DND-41 (cell line): ENCODE results near the gene FBRSL1.

Experiments
- ATAC-seq: fragments of 200-7000 bp; cut with Tn5 transposase; 3 replicates; pipeline ENCODE4 v1.9.1; 2021; ENCODE audit warnings: low read depth; ENCODE audit not compliant: insufficient read depth
- DNase-seq: peaks from one replicate; pipeline ENCODE4 v3.0.0-alpha.2; 2020
- H2AFZ ChIP-seq: 2 replicates; pipeline ENCODE4 v1.6.0; 2012; ENCODE audit warnings: low read depth, low read length
- H3K27ac ChIP-seq: 2 replicates; pipeline ENCODE4 v1.5.1; 2012; ENCODE audit warnings: low read length, inconsistent platforms
- H3K27me3 ChIP-seq: fragments of 200-600 bp; sonication (generic); 2 replicates; pipeline ENCODE4 v1.6.0; 2012; ENCODE audit warnings: low read length, mild to moderate bottlenecking, inconsistent platforms; ENCODE audit not compliant: insufficient read depth, poor library complexity
- H3K36me3 ChIP-seq: 2 replicates; pipeline ENCODE4 v1.5.1; 2012; ENCODE audit warnings: low read length, inconsistent platforms; ENCODE audit not compliant: insufficient read depth
- H3K4me1 ChIP-seq: 2 replicates; pipeline ENCODE4 v1.5.1; 2012; ENCODE audit warnings: mild to moderate bottlenecking, low read length; ENCODE audit not compliant: insufficient read depth
- H3K4me2 ChIP-seq: 2 replicates; pipeline ENCODE4 v1.6.0; 2012; ENCODE audit warnings: mild to moderate bottlenecking, moderate library complexity, low read length, inconsistent platforms; ENCODE audit not compliant: insufficient read depth
- H3K4me3 ChIP-seq, 2 experiments: fragments of 200-600 bp in 1 of 2; shearing (Covaris generic) in 1 of 2; 2 replicates each; pipeline ENCODE4 v1.5.1; 2012 to 2016; ENCODE audit warnings: inconsistent platforms in 2 of 2, low read length in 2 of 2, mild to moderate bottlenecking in 2 of 2, low read depth in 1 of 2, moderate library complexity in 1 of 2
- H3K79me2 ChIP-seq: 2 replicates; pipeline ENCODE4 v1.6.0; 2012; ENCODE audit warnings: low read length, inconsistent platforms; ENCODE audit not compliant: insufficient read depth
- H3K9ac ChIP-seq: 2 replicates; pipeline ENCODE4 v1.6.0; 2012; ENCODE audit warnings: low read depth, mild to moderate bottlenecking, inconsistent platforms, low read length, moderate library complexity
- H3K9me3 ChIP-seq: 2 replicates; pipeline ENCODE4 v1.5.1; 2012; ENCODE audit warnings: low read length, moderate library complexity, mild to moderate bottlenecking, inconsistent platforms; ENCODE audit not compliant: insufficient read depth, severe bottlenecking
- H4K20me1 ChIP-seq: 2 replicates; pipeline ENCODE4 v1.6.0; 2012; ENCODE audit warnings: low read length; ENCODE audit not compliant: insufficient read depth
- EZH2 ChIP-seq: IDR thresholded peaks from 3 replicates; pipeline ENCODE4 v1.6.1; 2012; ENCODE audit warnings: borderline replicate concordance, low read depth, mild to moderate bottlenecking, moderate library complexity, low read length, inconsistent platforms; ENCODE audit not compliant: severe bottlenecking
- TF ChIP-seq, protein P1 (sequence below): IDR thresholded peaks from 2 replicates; pipeline ENCODE4 v1.5.1; 2012; ENCODE audit warnings: borderline replicate concordance, low read length, moderate library complexity, mild to moderate bottlenecking; ENCODE audit not compliant: poor library complexity, severe bottlenecking; ENCODE audit errors: extremely low read depth

Gene FBRSL1

DNA sequence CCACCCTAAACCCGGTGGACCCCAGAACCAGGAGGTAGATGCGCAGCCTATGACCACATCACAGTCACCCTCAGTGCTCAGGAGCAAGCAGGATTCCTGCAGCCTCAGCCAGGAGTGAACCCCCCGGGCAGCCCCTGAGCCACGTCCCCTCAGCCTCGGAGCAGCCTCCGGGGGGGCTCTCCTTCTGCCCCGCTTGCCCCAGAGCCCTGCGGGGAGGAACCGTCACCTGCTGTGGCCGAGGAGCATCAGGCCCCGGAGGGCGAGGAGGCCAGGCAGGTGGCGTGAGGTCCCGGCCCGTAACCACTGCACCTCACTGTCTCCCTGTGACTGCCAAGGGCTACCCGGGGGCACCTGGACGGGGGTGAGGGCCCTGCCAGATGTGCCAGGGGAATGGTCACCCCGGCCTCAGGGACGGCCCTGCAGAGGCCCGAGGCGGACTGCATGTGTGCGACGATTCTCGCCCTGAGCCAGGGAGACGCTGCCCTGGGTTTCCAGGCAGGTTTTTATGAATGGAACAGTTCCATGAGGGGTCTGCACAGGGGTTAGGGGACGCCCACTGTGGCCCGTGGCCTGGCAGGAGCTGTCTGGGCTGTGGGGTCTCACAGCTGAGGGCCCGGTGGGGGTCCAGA, 58.6 kb downstream of the FBRSL1 start:
- no peak for ATAC-seq
- peaks cover 8% of the 10 kb centered on the region for H4K20me1 ChIP-seq

DNA sequence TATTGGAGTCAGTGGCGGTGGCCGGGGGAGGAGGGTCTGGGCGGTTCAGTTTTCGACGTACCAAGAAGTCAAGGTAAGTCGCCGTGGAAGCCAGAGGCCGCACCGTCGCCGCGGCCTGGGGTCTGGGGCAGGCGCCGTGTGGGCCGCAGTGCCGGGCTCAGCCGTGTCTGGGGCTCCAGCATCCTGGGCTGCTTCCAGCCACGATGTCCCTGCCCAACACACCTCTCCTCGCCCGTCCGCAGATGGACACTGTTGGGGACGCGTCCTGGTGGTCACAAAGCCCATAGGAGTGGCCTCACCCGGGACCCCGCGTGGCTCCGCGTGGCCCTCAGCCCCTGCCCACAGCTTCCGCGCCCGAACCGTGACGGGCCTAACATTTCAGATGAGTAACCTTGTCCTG, 59.1 kb downstream of the FBRSL1 start:
- Histone ChIP-seq H2AFZ (no peak overlapping the region), H3K4me2 (no peak overlapping the region), H3K36me3 (peaks cover 2% of the 10 kb centered on the region; the same call in 1 of the 2 replicates), H3K27me3 (no peaks in the 10 kb centered on the region), H3K4me3 (no peak overlapping the region), H3K9ac (no peak overlapping the region), H4K20me1 (peaks cover 8% of the 10 kb centered on the region; the same call in 1 of the 2 replicates), H3K4me1 (no peaks in the 10 kb centered on the region), H3K27ac (no peak overlapping the region), H3K9me3 (no peaks in the 10 kb centered on the region), H3K79me2 (no peaks in the 10 kb centered on the region)
- TF ChIP-seq, protein P1, sequence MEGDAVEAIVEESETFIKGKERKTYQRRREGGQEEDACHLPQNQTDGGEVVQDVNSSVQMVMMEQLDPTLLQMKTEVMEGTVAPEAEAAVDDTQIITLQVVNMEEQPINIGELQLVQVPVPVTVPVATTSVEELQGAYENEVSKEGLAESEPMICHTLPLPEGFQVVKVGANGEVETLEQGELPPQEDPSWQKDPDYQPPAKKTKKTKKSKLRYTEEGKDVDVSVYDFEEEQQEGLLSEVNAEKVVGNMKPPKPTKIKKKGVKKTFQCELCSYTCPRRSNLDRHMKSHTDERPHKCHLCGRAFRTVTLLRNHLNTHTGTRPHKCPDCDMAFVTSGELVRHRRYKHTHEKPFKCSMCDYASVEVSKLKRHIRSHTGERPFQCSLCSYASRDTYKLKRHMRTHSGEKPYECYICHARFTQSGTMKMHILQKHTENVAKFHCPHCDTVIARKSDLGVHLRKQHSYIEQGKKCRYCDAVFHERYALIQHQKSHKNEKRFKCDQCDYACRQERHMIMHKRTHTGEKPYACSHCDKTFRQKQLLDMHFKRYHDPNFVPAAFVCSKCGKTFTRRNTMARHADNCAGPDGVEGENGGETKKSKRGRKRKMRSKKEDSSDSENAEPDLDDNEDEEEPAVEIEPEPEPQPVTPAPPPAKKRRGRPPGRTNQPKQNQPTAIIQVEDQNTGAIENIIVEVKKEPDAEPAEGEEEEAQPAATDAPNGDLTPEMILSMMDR: no peak
- no peak for TF ChIP-seq EZH2
- ATAC-seq: no peak
- DNase-seq: no peak

More for the DNA sequence above, 58.6 kb downstream of the FBRSL1 start:
- Histone ChIP-seq H3K27ac (no peak overlapping the region), H3K4me1 (no peaks in the 10 kb centered on the region), H3K27me3 (no peaks in the 10 kb centered on the region), H3K4me2 (no peak overlapping the region), H3K36me3 (peaks cover 2% of the 10 kb centered on the region; the same call in 1 of the 2 replicates), H3K4me3 (no peak overlapping the region), H2AFZ (no peak overlapping the region), H3K9ac (no peak overlapping the region), H3K9me3 (no peaks in the 10 kb centered on the region), H3K79me2 (no peaks in the 10 kb centered on the region)
- DNase-seq: no peak
- TF ChIP-seq, protein P1: no peak
- no peak for TF ChIP-seq EZH2

DNA sequence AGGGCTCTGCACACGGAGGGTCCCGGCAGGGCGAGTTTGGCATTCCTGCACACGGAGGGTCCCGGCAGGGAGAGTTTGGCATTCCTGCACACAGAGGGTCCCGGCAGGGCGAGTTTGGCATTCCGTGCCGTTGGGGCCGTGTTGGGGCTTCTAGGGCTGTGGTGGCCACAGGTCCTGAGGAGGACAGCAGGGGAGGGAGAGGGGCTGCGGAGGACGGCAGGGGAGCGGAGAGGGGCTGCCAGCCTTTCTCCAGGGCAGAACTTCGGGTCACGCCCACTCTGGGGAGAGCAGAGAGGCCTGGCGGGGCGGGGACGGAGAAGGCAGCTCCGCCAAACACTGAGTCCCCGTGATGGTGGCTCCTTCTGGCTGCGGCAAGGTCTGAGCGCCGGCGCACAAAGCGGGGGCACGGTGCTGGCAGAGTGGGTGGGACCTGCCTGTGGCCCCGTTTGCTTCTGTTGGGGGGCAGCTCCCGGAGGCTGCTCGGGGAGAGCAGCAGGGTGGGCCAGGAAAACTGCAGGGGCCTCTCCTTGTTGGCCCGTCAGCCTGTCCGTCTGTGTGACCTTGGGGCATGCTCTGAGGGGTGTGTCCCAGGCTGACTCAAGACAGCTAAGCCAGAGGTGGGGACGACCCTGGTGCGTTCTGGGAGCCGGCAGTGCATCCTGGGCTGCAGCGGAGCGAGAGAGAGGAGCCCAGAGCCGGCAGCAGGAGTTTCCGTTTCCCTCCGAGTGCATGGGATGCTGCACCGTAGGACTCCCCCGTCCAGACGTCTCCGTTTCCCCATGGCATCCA, 60.3 kb downstream of the FBRSL1 start:
- Histone ChIP-seq H2AFZ (no peak overlapping the region), H3K9me3 (no peaks in the 10 kb centered on the region), H3K27ac (no peak overlapping the region), H3K36me3 (peaks cover 2% of the 10 kb centered on the region; the same call in 1 of the 2 replicates), H3K27me3 (no peaks in the 10 kb centered on the region), H3K4me1 (no peaks in the 10 kb centered on the region), H3K9ac (no peak overlapping the region), H3K79me2 (no peaks in the 10 kb centered on the region), H3K4me2 (no peak overlapping the region), H4K20me1 (peaks cover 8% of the 10 kb centered on the region; the same call in 1 of the 2 replicates), H3K4me3 (no peak overlapping the region)
- no peak for TF ChIP-seq EZH2
- TF ChIP-seq, protein P1: no peak
- DNase-seq (no peak), ATAC-seq (no peak)
